Posterior vena cava (tissue), 2 donors: ENCODE results near the gene CACNA1G. TPM values are rescaled to one million over a fixed set of nuclear protein-coding genes. Genes with fewer than 3 reads are reported as not detected.
A peak's percentile ranks its signal among the peaks of the same experiment; 100 is the strongest.

Experiments used
- DNase-seq: peaks from one replicate; pipeline ENCODE4 v3.0.0-alpha.2; 2020; ENCODE audit warnings: low spot score
- intact Hi-C, 2 donors: fragments of 100-400 bp; cut with DNase I; formaldehyde crosslinking; loops; one replicate each; pipeline versions ENCODE4 v1.14.1 to v1.14.2; 2022 to 2023
- total RNA-seq, 2 donors: library from RNA; stranded (reverse); fragmentation: NEBNext Ultra II Directional; extraction: Animal tissue kit (Norgen Biotek cat#: 25700); gene quantifications; one replicate each; pipeline ENCODE4 v1.2.1, GENCODE V29; 2021
- donor health status: DM: yes; HTN: yes; CAD: no.
- donor health status: DM: yes; HTN: yes; CAD: no.

Gene CACNA1G
- total RNA-seq, 2 donors from 2014 or later, result 1.1 to 4.4 TPM

- DNase-seq, result no peak
- intact Hi-C loops, result no loop called here
Measured at GRCh38 chr17:50598487-50598886, 38.0 kb downstream of the CACNA1G start.

DNA sequence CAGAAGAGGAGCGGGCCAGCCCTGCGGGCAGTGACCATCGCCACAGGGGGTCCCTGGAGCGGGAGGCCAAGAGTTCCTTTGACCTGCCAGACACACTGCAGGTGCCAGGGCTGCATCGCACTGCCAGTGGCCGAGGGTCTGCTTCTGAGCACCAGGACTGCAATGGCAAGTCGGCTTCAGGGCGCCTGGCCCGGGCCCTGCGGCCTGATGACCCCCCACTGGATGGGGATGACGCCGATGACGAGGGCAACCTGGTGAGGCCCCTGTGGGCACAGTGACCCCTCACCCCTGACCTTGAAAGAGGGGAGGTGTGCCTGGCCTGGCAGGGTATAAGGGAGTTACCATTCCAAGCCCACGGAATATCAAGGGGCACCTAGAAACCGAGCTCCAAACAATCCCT is 39.1 kb downstream of the CACNA1G start:
- intact Hi-C loops, result no loop called here
- DNase-seq, result no peak

GRCh38 chr17:50601823-50602375 is 41.4 kb downstream of the CACNA1G start:
- DNase-seq, result no peak
- intact Hi-C loops, result no loop called here

GRCh38 chr17:50602836-50603235 is 42.3 kb downstream of the CACNA1G start:
- intact Hi-C loops, result no loop called here
- DNase-seq, result no peak

GRCh38 chr17:50603340-50603739 is 42.8 kb downstream of the CACNA1G start:
- intact Hi-C loops, result no loop called here
- DNase-seq, result no peak

DNA sequence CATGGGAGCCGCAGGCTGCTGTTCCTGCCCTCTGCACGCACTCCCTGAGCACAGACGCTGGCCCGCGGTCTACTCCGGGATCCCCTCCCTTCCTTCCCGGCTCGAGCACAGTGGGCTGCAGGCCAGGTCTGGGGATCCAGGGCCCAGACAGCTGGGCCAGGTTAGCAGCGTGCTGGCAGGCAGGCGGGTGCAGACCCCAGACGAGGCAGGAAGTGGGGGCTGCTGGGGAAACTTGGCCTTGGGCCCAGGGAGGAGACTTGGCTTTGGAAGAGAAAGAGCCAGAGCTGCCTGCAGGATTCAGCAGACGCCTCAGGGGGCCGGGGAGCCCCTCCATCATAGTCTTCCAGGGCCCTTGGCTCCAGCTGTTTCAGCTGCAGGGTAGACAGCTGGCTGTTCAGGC is 44.0 kb downstream of the CACNA1G start:
- DNase-seq, result peak; percentile 87
- intact Hi-C loops, result no loop called here

- intact Hi-C loops, result no loop called here
- DNase-seq, result no peak
Measured at GRCh38 chr17:50605429-50605828, 44.9 kb downstream of the CACNA1G start.

DNA sequence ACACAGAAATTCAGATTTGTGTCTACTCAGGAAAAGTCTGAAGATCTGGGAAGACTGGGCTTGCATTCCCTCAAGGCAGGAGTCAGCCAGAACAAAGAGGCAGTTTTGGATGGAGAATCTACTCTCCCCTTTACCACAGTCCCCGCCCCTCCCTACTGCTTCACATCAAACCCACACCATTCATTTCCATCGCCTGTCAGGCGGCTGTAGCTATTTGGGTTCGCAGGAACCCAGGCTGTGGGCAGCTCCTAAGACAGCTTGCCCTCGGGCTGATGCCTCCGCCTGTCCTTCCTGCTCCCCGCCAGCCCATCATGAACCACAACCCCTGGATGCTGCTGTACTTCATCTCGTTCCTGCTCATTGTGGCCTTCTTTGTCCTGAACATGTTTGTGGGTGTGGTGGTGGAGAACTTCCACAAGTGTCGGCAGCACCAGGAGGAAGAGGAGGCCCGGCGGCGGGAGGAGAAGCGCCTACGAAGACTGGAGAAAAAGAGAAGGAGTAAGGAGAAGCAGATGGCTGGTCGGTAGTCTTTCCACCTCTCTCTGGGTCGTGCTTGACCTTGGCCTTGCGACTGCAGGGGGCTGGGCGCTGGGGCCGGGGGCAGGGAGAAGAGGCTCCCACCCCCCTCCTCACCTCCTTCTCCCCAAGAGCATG is 47.1 kb downstream of the CACNA1G start:
- intact Hi-C loops, result no loop called here
- DNase-seq, result no peak

DNA sequence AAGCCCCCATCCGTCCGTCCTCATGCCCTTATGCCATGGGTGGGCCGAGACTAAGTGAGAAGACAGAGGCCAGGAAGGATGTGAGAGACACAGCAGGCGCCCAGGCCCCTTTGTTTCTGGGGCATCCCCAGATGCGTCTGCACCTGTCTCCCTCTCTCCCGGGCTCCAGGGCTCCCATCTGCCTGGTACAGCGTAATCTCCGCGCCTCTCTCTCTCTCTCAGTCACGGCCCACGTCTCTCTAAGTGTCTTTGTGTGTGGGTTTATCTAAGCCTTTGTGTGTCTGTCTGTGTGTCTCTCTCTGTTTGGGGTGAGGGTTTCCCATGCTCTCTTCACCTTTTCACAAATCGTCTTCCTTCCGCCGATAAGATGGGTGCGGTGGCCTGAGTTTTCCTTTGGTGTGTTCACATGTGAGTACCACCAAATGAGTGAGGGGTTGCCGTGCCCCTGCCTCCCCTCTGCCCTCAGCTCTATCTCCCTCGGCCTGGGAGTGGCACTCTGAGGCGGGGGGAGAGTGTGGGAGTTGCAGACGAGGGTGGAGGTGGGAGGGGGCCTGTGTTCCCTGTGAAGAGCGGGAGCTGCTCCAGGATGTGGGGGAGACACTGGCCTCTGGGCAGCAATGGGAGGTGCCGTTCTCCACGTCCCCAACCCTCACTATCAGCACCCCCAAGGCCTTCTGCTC is 48.3 kb downstream of the CACNA1G start:
- intact Hi-C loops, result no loop called here
- DNase-seq, result no peak

DNA sequence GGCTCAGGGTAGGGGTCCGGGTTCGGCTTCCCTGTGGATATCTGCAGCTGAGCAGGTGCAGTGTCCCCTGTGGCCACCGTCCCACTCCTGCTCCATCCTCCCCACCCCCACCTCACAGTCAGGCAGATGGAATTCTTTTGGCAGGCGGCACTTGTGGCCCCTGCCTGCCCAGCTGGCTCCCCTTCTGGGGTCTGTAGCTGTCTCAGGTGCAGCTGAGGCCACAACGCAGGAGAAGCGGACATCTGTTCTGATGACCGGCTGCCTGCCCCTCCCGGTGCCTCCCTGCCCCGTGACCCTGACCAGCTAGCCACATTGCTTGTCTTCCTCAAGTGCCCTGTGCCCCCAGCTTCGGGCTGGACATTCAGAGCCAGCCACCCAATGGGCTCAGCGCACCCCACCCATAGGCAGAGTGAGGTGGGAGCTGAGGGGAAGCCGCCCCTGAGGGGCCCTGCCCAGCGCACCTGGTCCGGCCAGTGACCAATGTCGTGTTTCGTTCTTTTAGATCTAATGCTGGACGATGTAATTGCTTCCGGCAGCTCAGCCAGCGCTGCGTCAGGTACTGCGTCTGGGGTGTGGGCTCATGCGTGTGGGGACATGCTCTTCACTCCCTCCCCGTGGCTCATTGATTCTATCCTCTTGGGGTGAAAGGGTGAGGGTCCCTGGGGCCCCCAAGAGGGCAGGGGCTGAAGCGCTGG is 49.0 kb downstream of the CACNA1G start:
- no peak for DNase-seq

DNA sequence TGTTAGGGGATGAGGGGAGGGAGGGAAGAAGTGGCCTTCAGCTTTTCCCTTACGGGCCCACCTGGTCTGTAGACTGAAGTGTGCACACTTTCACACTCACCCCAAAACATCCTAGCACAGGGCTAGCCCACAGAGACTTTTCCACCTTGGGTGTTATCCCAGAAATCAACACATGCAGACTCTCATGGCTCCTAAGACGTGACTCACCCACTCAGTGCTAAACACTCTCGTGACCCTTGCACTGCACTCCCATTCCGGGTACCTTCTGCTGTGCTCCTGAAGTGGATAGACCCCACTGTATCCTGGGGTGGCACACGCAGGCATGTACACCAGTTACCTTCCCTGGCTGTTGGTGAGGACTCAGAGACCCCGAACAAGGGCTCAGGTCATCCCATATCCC is 51.1 kb downstream of the CACNA1G start:
- no peak for DNase-seq
- intact Hi-C loops, result no loop called here

More for the DNA sequence above, 49.0 kb downstream of the CACNA1G start:
- intact Hi-C loops, result no loop called here

- intact Hi-C loops, result no loop called here
Measured at GRCh38 chr17:50612281-50612680, 51.8 kb downstream of the CACNA1G start.

GRCh38 chr17:50613007-50613992 is 52.8 kb downstream of the CACNA1G start:
- intact Hi-C loops, result no loop called here

More at GRCh38 chr17:50612281-50612680, 51.8 kb downstream of the CACNA1G start:
- DNase-seq, result no peak

DNA sequence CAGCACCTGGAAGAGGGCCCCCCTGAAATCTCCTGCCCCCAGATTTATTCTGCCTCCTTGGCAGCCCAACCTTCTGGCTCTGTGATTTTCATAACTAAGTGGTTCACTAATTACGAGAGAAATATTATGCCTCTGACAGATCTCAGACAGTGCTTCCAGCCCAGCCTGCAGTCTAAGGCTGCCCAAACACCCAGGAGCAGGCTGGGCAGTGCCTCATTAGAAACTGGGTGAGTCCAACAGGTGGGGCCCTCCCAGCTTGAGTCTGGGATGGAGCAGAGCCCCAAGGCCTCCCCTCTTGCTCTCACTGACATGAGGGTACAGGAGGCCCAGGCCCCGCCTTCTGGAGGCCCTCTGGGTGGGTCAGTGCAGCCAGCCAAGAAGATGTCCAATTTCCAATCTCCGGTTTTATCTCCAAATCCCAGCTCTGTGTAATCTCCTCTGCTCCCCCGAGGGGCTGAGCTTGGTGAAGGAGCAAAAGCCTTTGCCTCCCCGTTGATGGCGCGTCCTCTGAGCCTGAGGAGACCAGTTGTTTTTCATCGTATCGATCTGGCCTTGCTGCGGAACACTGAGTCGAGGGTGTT is 54.0 kb downstream of the CACNA1G start:
- intact Hi-C loops, result no loop called here
- DNase-seq, result no peak

More at GRCh38 chr17:50613007-50613992, 52.8 kb downstream of the CACNA1G start:
- DNase-seq, result no peak

- intact Hi-C loops, result no loop called here
- no peak for DNase-seq
Measured at GRCh38 chr17:50615828-50616227, 55.3 kb downstream of the CACNA1G start.

DNA sequence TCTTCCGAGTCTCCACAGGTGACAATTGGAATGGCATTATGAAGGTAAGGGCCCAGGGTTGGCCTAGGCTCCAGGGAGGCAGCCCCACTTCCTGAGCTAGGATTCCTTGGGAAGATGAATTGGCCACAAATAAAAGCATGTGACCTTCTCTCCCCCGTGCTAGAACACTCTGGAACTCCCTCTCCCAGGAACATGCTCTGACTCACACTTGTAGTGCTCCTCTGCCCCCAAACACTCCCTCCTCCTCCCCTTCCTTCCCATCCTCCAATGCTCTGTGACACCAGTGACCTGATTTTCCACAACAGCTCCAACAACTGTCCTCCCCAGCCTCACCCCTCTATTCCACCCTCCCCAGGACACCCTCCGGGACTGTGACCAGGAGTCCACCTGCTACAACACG is 57.8 kb downstream of the CACNA1G start:
- DNase-seq, result no peak
- intact Hi-C loops, result no loop called here

DNA sequence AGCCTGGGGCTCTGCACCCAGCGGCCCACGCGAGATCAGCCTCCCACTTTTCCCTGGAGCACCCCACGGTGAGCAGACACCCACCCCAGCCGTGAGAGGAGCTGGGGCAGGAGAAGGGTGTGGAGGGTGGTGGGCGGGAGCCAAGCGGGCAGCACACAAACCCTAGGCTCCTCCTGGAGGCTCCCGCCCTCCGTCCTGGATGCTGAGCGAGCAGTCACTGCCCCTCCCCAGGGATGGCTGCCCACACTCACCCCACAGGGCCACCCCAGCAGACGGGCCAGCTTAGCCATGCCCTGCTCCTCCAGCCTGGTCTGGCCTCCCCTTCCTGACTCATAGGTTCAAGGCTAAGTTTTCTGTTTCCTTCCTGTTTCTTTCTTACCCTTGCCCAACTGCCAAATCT is 58.4 kb downstream of the CACNA1G start:
- intact Hi-C loops, result no loop called here
- no peak for DNase-seq

- no peak for DNase-seq
- intact Hi-C loops, result no loop called here
Measured at GRCh38 chr17:50619489-50619888, 59.0 kb downstream of the CACNA1G start.

- no peak for DNase-seq
- intact Hi-C loops, result no loop called here
Measured at GRCh38 chr17:50620237-50620636, 59.7 kb downstream of the CACNA1G start.
